Measurements from ENCODE around the gene RPL39L. TPM values are rescaled to one million over a fixed set of nuclear protein-coding genes. Genes with fewer than 3 reads are reported as not detected.
A peak's percentile ranks its signal among the peaks of the same experiment; 100 is the strongest.
"Not testable (repeated sequence)": the region's sequence is repeated elsewhere in the genome, so short reads cannot be mapped to it uniquely, and the experiment has no call there.

RPL39L gene
- total RNA-seq (10.7 TPM), polyA plus RNA-seq (21.2 TPM)

GRCh38 chr3:187139126-187139894 lies at the start of gene RPL39L:
TSS of gene RPL39L (minus strand) at chr3:187139496. CDS start at chr3:187121300, 18,196 bp downstream.
- no peaks in the 10 kb centered on the region for H3K4me1 ChIP-seq (ENCODE audit: insufficient read depth)
- peak within 1 kb of the TSS; percentile 44 for H3K4me3 ChIP-seq (ENCODE audit: low read depth, low read length)
- H3K36me3 ChIP-seq (ENCODE audit: insufficient read depth) = no peaks in the 10 kb centered on the region
- DNase-seq (ENCODE audit: extremely low spot score) = peak; percentile 67
- no peak within 1 kb of the TSS for H3K27ac ChIP-seq (ENCODE audit: low read depth)
- WGBS = 2% methylated on average over 69 of the region's 69 CpGs

DNA sequence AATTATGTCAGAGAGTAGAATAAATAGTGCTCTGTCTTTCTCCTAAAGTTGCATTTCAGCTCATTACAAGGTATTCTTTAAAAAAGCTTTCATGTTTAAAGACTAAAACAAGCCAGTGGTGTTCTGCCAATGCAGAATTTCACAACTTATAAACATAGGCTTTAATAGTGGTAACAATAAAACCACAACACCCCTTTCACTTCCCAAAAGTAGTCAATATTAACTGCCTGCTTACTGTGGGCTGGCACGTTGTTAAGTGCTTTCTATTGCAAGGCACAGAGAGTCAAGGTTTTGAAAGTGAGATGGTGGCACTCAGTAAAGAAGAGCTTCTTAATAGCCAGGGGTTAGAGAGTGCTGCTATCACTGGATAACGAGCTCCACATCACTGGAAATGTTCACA lies 49.6 kb upstream of the RPL39L start:
- WGBS = 29% methylated on average over 2 of the region's 2 CpGs
- DNase-seq (ENCODE audit: extremely low spot score) = no peak
- Histone ChIP-seq H3K27ac (ENCODE audit: low read depth) (no peak overlapping the region), H3K36me3 (ENCODE audit: insufficient read depth) (no peaks in the 10 kb centered on the region), H3K4me1 (ENCODE audit: insufficient read depth) (no peaks in the 10 kb centered on the region), H3K4me3 (ENCODE audit: low read depth, low read length) (no peak overlapping the region)

- DNase-seq (ENCODE audit: extremely low spot score) = no peak
- Histone ChIP-seq H3K36me3 (ENCODE audit: insufficient read depth) (no peaks in the 10 kb centered on the region), H3K27ac (ENCODE audit: low read depth) (peak overlapping the region; percentile 14), H3K4me3 (ENCODE audit: low read depth, low read length) (no peak overlapping the region), H3K4me1 (ENCODE audit: insufficient read depth) (peaks cover 2% of the 10 kb centered on the region)
- 35% methylated on average over 5 of the region's 5 CpGs for WGBS
Measured at GRCh38 chr3:187186801-187187421, 47.6 kb upstream of the RPL39L start.

GRCh38 chr3:187186375-187186774 lies 47.1 kb upstream of the RPL39L start:
- Histone ChIP-seq H3K4me1 (ENCODE audit: insufficient read depth) (peaks cover 2% of the 10 kb centered on the region), H3K27ac (ENCODE audit: low read depth) (no peak overlapping the region), H3K36me3 (ENCODE audit: insufficient read depth) (no peaks in the 10 kb centered on the region), H3K4me3 (ENCODE audit: low read depth, low read length) (no peak overlapping the region)
- 39% methylated on average over 2 of the region's 2 CpGs for WGBS
- DNase-seq (ENCODE audit: extremely low spot score) = no peak

DNA sequence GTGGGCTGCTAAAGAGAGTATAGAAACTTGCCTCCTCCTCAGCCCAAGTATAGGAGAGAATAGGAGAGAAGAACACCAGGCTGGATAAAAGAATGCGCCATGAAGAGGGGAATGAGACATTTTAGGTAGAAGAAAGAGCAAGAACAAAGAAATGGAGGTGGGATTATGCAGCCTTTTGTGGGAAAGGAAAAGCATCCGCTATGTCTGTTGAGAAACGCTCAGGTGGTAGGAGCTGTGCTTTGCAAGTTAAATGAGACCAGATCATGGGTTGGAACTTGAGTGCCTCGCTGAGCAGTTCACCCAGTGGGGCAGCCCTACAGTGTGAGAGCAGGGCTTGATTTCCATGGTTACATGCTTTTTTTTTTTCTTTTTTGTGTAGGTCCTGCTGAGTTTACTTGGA lies 46.5 kb upstream of the RPL39L start:
- Histone ChIP-seq H3K4me3 (ENCODE audit: low read depth, low read length) (no peak overlapping the region), H3K36me3 (ENCODE audit: insufficient read depth) (no peaks in the 10 kb centered on the region), H3K4me1 (ENCODE audit: insufficient read depth) (peaks cover 2% of the 10 kb centered on the region), H3K27ac (ENCODE audit: low read depth) (no peak overlapping the region)
- DNase-seq (ENCODE audit: extremely low spot score) = no peak
- WGBS = 92% methylated on average over 4 of the region's 4 CpGs

- Histone ChIP-seq H3K27ac (ENCODE audit: low read depth) (no peak overlapping the region), H3K4me1 (ENCODE audit: insufficient read depth) (peaks cover 2% of the 10 kb centered on the region), H3K36me3 (ENCODE audit: insufficient read depth) (no peaks in the 10 kb centered on the region), H3K4me3 (ENCODE audit: low read depth, low read length) (no peak overlapping the region)
- 82% methylated on average over 6 of the region's 6 CpGs for WGBS
- DNase-seq (ENCODE audit: extremely low spot score) = no peak
Measured at GRCh38 chr3:187183903-187184302, 44.6 kb upstream of the RPL39L start.

GRCh38 chr3:187183210-187183862 lies 44.0 kb upstream of the RPL39L start:
- no peak overlapping the region for H3K27ac ChIP-seq (ENCODE audit: low read depth)
- no peak for DNase-seq (ENCODE audit: extremely low spot score)
- H3K4me3 ChIP-seq (ENCODE audit: low read depth, low read length) = no peak overlapping the region
- peaks cover 2% of the 10 kb centered on the region for H3K4me1 ChIP-seq (ENCODE audit: insufficient read depth)
- no peaks in the 10 kb centered on the region for H3K36me3 ChIP-seq (ENCODE audit: insufficient read depth)
- 53% methylated on average over 7 of the region's 7 CpGs for WGBS

- peaks cover 2% of the 10 kb centered on the region for H3K4me1 ChIP-seq (ENCODE audit: insufficient read depth)
- no peak for DNase-seq (ENCODE audit: extremely low spot score)
- no peak overlapping the region for H3K27ac ChIP-seq (ENCODE audit: low read depth)
- no peak overlapping the region for H3K4me3 ChIP-seq (ENCODE audit: low read depth, low read length)
- 88% methylated on average over 7 of the region's 7 CpGs for WGBS
- H3K36me3 ChIP-seq (ENCODE audit: insufficient read depth) = no peaks in the 10 kb centered on the region
Measured at GRCh38 chr3:187181454-187182170, 42.3 kb upstream of the RPL39L start.

DNA sequence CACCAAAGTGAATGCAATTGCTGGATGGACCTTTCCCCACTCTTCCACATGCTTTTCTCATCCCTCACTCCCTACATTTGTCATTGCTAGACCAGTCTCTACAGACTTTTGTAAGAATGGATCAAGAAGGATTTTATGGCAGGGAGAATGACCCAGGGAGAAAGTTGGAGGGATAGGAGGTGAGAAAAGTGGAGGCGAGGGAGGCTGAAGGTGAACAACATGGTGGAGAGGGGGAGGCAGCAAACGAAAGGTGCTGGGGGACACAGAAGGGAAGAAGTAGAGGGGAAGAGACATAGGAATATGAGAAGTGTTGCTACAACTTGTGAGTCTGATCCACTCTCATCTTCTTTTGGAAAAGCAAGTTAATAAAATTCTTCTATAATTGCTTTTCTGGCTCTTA lies 33.6 kb upstream of the RPL39L start:
- no peaks in the 10 kb centered on the region for H3K36me3 ChIP-seq (ENCODE audit: insufficient read depth)
- no peak overlapping the region for H3K27ac ChIP-seq (ENCODE audit: low read depth)
- WGBS = 90% methylated on average over 2 of the region's 2 CpGs
- H3K4me1 ChIP-seq (ENCODE audit: insufficient read depth) = no peaks in the 10 kb centered on the region
- DNase-seq (ENCODE audit: extremely low spot score) = no peak
- no peak overlapping the region for H3K4me3 ChIP-seq (ENCODE audit: low read depth, low read length)

DNA sequence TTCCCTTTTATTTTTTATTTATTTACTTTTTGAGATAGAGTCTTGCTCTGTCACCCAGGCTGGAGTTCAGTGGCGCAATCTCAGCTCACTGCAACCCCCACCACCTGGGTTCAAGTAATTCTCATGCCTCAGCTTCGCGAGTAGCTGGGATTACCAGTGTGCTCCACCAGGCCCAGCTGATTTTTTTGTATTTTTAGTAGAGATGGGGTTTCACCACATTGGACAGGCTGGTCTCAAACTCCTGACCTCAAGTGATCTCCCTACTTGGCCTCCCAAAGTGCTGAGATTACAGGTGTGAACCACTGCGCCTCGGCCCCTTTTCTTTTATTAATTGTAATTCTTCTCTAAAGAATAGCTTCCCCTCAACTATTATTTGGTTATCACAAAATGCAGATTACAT lies 31.6 kb upstream of the RPL39L start:
- H3K36me3 ChIP-seq (ENCODE audit: insufficient read depth); H3K4me1 ChIP-seq (ENCODE audit: insufficient read depth); H3K4me3 ChIP-seq (ENCODE audit: low read depth, low read length); DNase-seq (ENCODE audit: extremely low spot score); H3K27ac ChIP-seq (ENCODE audit: low read depth): not testable (repeated sequence)
- 89% methylated on average over 5 of the region's 5 CpGs for WGBS

GRCh38 chr3:187169231-187169960 lies 30.1 kb upstream of the RPL39L start:
- H3K27ac ChIP-seq (ENCODE audit: low read depth) = no peak overlapping the region
- no peaks in the 10 kb centered on the region for H3K4me1 ChIP-seq (ENCODE audit: insufficient read depth)
- no peak overlapping the region for H3K4me3 ChIP-seq (ENCODE audit: low read depth, low read length)
- no peak for DNase-seq (ENCODE audit: extremely low spot score)
- H3K36me3 ChIP-seq (ENCODE audit: insufficient read depth) = no peaks in the 10 kb centered on the region
- 78% methylated on average over 2 of the region's 2 CpGs for WGBS

- Histone ChIP-seq H3K27ac (ENCODE audit: low read depth) (no peak overlapping the region), H3K36me3 (ENCODE audit: insufficient read depth) (no peaks in the 10 kb centered on the region), H3K4me1 (ENCODE audit: insufficient read depth) (no peaks in the 10 kb centered on the region), H3K4me3 (ENCODE audit: low read depth, low read length) (no peak overlapping the region)
- WGBS = 53% methylated on average over 5 of the region's 5 CpGs
- no peak for DNase-seq (ENCODE audit: extremely low spot score)
Measured at GRCh38 chr3:187167777-187168176, 28.5 kb upstream of the RPL39L start.

- Histone ChIP-seq H3K36me3 (ENCODE audit: insufficient read depth) (no peaks in the 10 kb centered on the region), H3K4me3 (ENCODE audit: low read depth, low read length) (no peak overlapping the region), H3K4me1 (ENCODE audit: insufficient read depth) (no peaks in the 10 kb centered on the region), H3K27ac (ENCODE audit: low read depth) (no peak overlapping the region)
- 89% methylated on average over 8 of the region's 8 CpGs for WGBS
- DNase-seq (ENCODE audit: extremely low spot score) = no peak
Measured at GRCh38 chr3:187166750-187167149, 27.5 kb upstream of the RPL39L start.
